Gastroesophageal sphincter (tissue), 3 donors: ENCODE results near the gene NPDC1.

ENCODE experiments used
- POLR2AphosphoS5 ChIP-seq: sonication (generic); formaldehyde crosslinking; IDR thresholded peaks from one replicate; pipeline ENCODE4 v1.6.1; 2017; ENCODE audit warnings: antibody characterized with exemption
- TF ChIP-seq, protein P1 (sequence below), 4 experiments: fragments of 200-600 bp in 2 of 4; fragments of 450-650 bp in 2 of 4; sonication (generic) in 1 of 4; IDR thresholded peaks; one replicate each; pipeline ENCODE4 v1.5.1; 2017 to 2019; ENCODE audit warnings: antibody characterized with exemption in 4 of 4, mild to moderate bottlenecking in 2 of 4, moderate library complexity in 2 of 4

GRCh38 chr9:137039611-137040366 lies 6.2 kb downstream of the NPDC1 start:
- TF ChIP-seq, protein P1, sequence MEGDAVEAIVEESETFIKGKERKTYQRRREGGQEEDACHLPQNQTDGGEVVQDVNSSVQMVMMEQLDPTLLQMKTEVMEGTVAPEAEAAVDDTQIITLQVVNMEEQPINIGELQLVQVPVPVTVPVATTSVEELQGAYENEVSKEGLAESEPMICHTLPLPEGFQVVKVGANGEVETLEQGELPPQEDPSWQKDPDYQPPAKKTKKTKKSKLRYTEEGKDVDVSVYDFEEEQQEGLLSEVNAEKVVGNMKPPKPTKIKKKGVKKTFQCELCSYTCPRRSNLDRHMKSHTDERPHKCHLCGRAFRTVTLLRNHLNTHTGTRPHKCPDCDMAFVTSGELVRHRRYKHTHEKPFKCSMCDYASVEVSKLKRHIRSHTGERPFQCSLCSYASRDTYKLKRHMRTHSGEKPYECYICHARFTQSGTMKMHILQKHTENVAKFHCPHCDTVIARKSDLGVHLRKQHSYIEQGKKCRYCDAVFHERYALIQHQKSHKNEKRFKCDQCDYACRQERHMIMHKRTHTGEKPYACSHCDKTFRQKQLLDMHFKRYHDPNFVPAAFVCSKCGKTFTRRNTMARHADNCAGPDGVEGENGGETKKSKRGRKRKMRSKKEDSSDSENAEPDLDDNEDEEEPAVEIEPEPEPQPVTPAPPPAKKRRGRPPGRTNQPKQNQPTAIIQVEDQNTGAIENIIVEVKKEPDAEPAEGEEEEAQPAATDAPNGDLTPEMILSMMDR (IDR thresholded peaks at IDR 0.05) = no peak
- no peak for TF ChIP-seq POLR2AphosphoS5
